ENCODE results near the gene CMKLR1.

CMKLR1 gene

GRCh38 chr12:108328420-108328819, 10.7 kb downstream of the CMKLR1 start:
- no peak for TF ChIP-seq CTCF (IDR thresholded peaks at IDR 0.05; ENCODE audit: unreplicated experiment in 3 of 3)
- no peak overlapping the region for H3K4me3 Mint-ChIP-seq
- no peaks in the 10 kb centered on the region for H3K9me3 Mint-ChIP-seq
- peak overlapping the region in 1 of 3 experiments; percentile 46 for H3K27ac Mint-ChIP-seq
- no peaks in the 10 kb centered on the region for H3K36me3 Mint-ChIP-seq (ENCODE audit: low read depth)
- peaks cover 16% of the 10 kb centered on the region for H3K27me3 Mint-ChIP-seq (ENCODE audit: low read depth)
- peaks cover 27% of the 10 kb centered on the region for H3K4me1 Mint-ChIP-seq

- H3K4me1 Mint-ChIP-seq: peaks cover 27% of the 10 kb centered on the region
- no peaks in the 10 kb centered on the region for H3K36me3 Mint-ChIP-seq (ENCODE audit: low read depth)
- peaks cover 16% of the 10 kb centered on the region for H3K27me3 Mint-ChIP-seq (ENCODE audit: low read depth)
- H3K4me3 Mint-ChIP-seq: no peak overlapping the region
- H3K9me3 Mint-ChIP-seq: no peaks in the 10 kb centered on the region
- no peak for TF ChIP-seq CTCF (IDR thresholded peaks at IDR 0.05; ENCODE audit: unreplicated experiment in 3 of 3)
- H3K27ac Mint-ChIP-seq: peak overlapping the region in 1 of 3 experiments; percentile 46
Observed at GRCh38 chr12:108327621-108328344, 11.3 kb downstream of the CMKLR1 start.

GRCh38 chr12:108326254-108326750, 12.8 kb downstream of the CMKLR1 start:
- no peak overlapping the region for H3K27ac Mint-ChIP-seq
- TF ChIP-seq CTCF (IDR thresholded peaks at IDR 0.05; ENCODE audit: unreplicated experiment in 3 of 3): no peak
- peaks cover 16% of the 10 kb centered on the region for H3K27me3 Mint-ChIP-seq (ENCODE audit: low read depth)
- H3K4me3 Mint-ChIP-seq: no peak overlapping the region
- H3K4me1 Mint-ChIP-seq: peaks cover 27% of the 10 kb centered on the region
- H3K9me3 Mint-ChIP-seq: no peaks in the 10 kb centered on the region
- no peaks in the 10 kb centered on the region for H3K36me3 Mint-ChIP-seq (ENCODE audit: low read depth)

GRCh38 chr12:108325549-108325948, 13.6 kb downstream of the CMKLR1 start:
- H3K9me3 Mint-ChIP-seq: no peaks in the 10 kb centered on the region
- no peak overlapping the region for H3K27ac Mint-ChIP-seq
- no peak overlapping the region for H3K4me3 Mint-ChIP-seq
- TF ChIP-seq CTCF (IDR thresholded peaks at IDR 0.05; ENCODE audit: unreplicated experiment in 3 of 3): no peak
- H3K4me1 Mint-ChIP-seq: peaks cover 27% of the 10 kb centered on the region
- peaks cover 16% of the 10 kb centered on the region for H3K27me3 Mint-ChIP-seq (ENCODE audit: low read depth)
- no peaks in the 10 kb centered on the region for H3K36me3 Mint-ChIP-seq (ENCODE audit: low read depth)

- H3K4me1 Mint-ChIP-seq: peaks cover 27% of the 10 kb centered on the region
- no peak overlapping the region for H3K4me3 Mint-ChIP-seq
- H3K27me3 Mint-ChIP-seq (ENCODE audit: low read depth): peaks cover 16% of the 10 kb centered on the region
- H3K9me3 Mint-ChIP-seq: no peaks in the 10 kb centered on the region
- no peak for TF ChIP-seq CTCF (IDR thresholded peaks at IDR 0.05; ENCODE audit: unreplicated experiment in 3 of 3)
- H3K36me3 Mint-ChIP-seq (ENCODE audit: low read depth): no peaks in the 10 kb centered on the region
- no peak overlapping the region for H3K27ac Mint-ChIP-seq
Observed at GRCh38 chr12:108325018-108325358, 14.1 kb downstream of the CMKLR1 start.
